HG02938 (cell line): ENCODE results near the gene APOL1.
"Not testable (repeated sequence)": the region's sequence is repeated elsewhere in the genome, so short reads cannot be mapped to it uniquely, and the experiment has no call there.

Experiments
- ATAC-seq: cut with Tn5 transposase; IDR thresholded peaks from one replicate; pipeline ENCODE4 v1.9.1; 2021; ENCODE audit warnings: mild to moderate bottlenecking, moderate library complexity; ENCODE audit not compliant: unreplicated experiment

Gene APOL1

GRCh38 chr22:36224245-36224644 lies 28.7 kb upstream of the APOL1 start:
- no peak for ATAC-seq

- ATAC-seq, result no peak
Observed at GRCh38 chr22:36225333-36225922, 27.5 kb upstream of the APOL1 start.

- no peak for ATAC-seq
Observed at GRCh38 chr22:36226189-36226588, 26.7 kb upstream of the APOL1 start.

GRCh38 chr22:36227396-36227795 lies 25.5 kb upstream of the APOL1 start:
- ATAC-seq, result no peak

- no peak for ATAC-seq
Observed at GRCh38 chr22:36227806-36228205, 25.1 kb upstream of the APOL1 start.

GRCh38 chr22:36228369-36228768 lies 24.6 kb upstream of the APOL1 start:
- ATAC-seq, result not testable (repeated sequence)

GRCh38 chr22:36228944-36229343 lies 24.0 kb upstream of the APOL1 start:
- ATAC-seq, result no peak

- ATAC-seq, result not testable (repeated sequence)
Observed at GRCh38 chr22:36229649-36230048, 23.3 kb upstream of the APOL1 start.

GRCh38 chr22:36231051-36231450 lies 21.9 kb upstream of the APOL1 start:
- ATAC-seq, result not testable (repeated sequence)

GRCh38 chr22:36232715-36233401 lies 20.1 kb upstream of the APOL1 start:
- ATAC-seq, result no peak

- no peak for ATAC-seq
Observed at GRCh38 chr22:36233796-36234195, 19.1 kb upstream of the APOL1 start.

GRCh38 chr22:36234213-36234612 lies 18.7 kb upstream of the APOL1 start:
- ATAC-seq, result no peak

GRCh38 chr22:36234919-36235318 lies 18.0 kb upstream of the APOL1 start:
- no peak for ATAC-seq

- no peak for ATAC-seq
Observed at GRCh38 chr22:36235585-36235984, 17.3 kb upstream of the APOL1 start.

- no peak for ATAC-seq
Observed at GRCh38 chr22:36236388-36237319, 16.3 kb upstream of the APOL1 start.

GRCh38 chr22:36237462-36238372 lies 15.2 kb upstream of the APOL1 start:
- no peak for ATAC-seq

GRCh38 chr22:36238373-36239149 lies 14.4 kb upstream of the APOL1 start:
- ATAC-seq, result no peak

- ATAC-seq, result no peak
Observed at GRCh38 chr22:36239150-36239400, 13.9 kb upstream of the APOL1 start.

- ATAC-seq, result peak; percentile 80
Observed at GRCh38 chr22:36239401-36240171, 13.3 kb upstream of the APOL1 start, which contains the start of gene APOL2. APOL2 (minus strand) TSS chr22:36239527; CDS start chr22:36233162, 6,365 bp downstream.
